ENCODE measurements around the gene C1orf232. TPM values are rescaled to one million over a fixed set of nuclear protein-coding genes. Genes with fewer than 3 reads are reported as not detected.

The C1orf232 gene
- not detected for total RNA-seq

GRCh38 chr1:26168410-26169197, at the start of gene C1orf232:
TSS of gene C1orf232 (minus strand) at chr1:26168963. CDS start at chr1:26168499, 464 bp downstream.

GRCh38 chr1:26190373-26190987, 21.7 kb upstream of the C1orf232 start, which contains the start of gene CATSPER4:
TSS of gene CATSPER4 (plus strand) at chr1:26190602. CDS start at chr1:26190628, 26 bp downstream.

GRCh38 chr1:26177182-26177684, 8.5 kb upstream of the C1orf232 start, which contains the start of gene CNKSR1:
TSS of gene CNKSR1 (plus strand) at chr1:26177491. CDS start at chr1:26177548, 57 bp downstream.

GRCh38 chr1:26171084-26172072, 2.6 kb upstream of the C1orf232 start, which contains the start of gene ZNF593OS:
TSS of gene ZNF593OS (minus strand) at chr1:26171832. CDS start at chr1:26171661, 171 bp downstream.

GRCh38 chr1:26169669-26170471, 1.1 kb upstream of the C1orf232 start, which contains the start of gene ZNF593:
TSS of gene ZNF593 (plus strand) at chr1:26169908. CDS start at chr1:26169984, 76 bp downstream.

GRCh38 chr1:26158908-26159742, 9.6 kb downstream of the C1orf232 start, which contains the start of gene FAM110D:
TSS of gene FAM110D (plus strand) at chr1:26159079. CDS start at chr1:26161292, 2,213 bp downstream.

Other genes with a start within 250 kb of the C1orf232 start
- gene PAFAH2, start 170.9 kb downstream of the C1orf232 start, total RNA-seq: 6.0 TPM
- gene EXTL1, start 147.2 kb downstream of the C1orf232 start, total RNA-seq: 2.5 TPM
- gene SLC30A2, start 122.8 kb downstream of the C1orf232 start, total RNA-seq: not detected
- gene TRIM63, start 101.3 kb downstream of the C1orf232 start, total RNA-seq: not detected
- gene PDIK1L, start 57.1 kb downstream of the C1orf232 start, total RNA-seq: 59.1 TPM
- gene FAM110D, start 9.9 kb downstream of the C1orf232 start, total RNA-seq: 0.92 TPM
- gene ZNF593, start 945 bp upstream of the C1orf232 start, total RNA-seq: 10.8 TPM
- gene ZNF593OS, start 2.9 kb upstream of the C1orf232 start, total RNA-seq: not detected
- 1.4 TPM for gene CNKSR1, start 8.5 kb upstream of the C1orf232 start, total RNA-seq
- gene CATSPER4, start 21.6 kb upstream of the C1orf232 start, total RNA-seq: not detected
- gene CEP85, start 65.2 kb upstream of the C1orf232 start, total RNA-seq: 16.1 TPM
- 19.8 TPM for gene SH3BGRL3, start 111.1 kb upstream of the C1orf232 start, total RNA-seq
- 9.9 TPM for gene UBXN11, start 137.7 kb upstream of the C1orf232 start, total RNA-seq
- not detected for gene CD52, start 149.0 kb upstream of the C1orf232 start, total RNA-seq
- 1.4 TPM for gene CRYBG2, start 185.2 kb upstream of the C1orf232 start, total RNA-seq
- gene ZNF683, start 203.8 kb upstream of the C1orf232 start, total RNA-seq: not detected
- not detected for gene LIN28A, start 241.9 kb upstream of the C1orf232 start, total RNA-seq

Measured in diencephalon (tissue), 1 donor.